Gastrocnemius medialis (tissue), 4 donors: Measurements from ENCODE around the gene NTSR2. TPM values are rescaled to one million over a fixed set of nuclear protein-coding genes. Genes with fewer than 3 reads are reported as not detected.

ENCODE experiments used
- ATAC-seq, 2 donors: fragments of 150-250 bp; one replicate each; pipeline ENCODE4 v1.9.1; 2016
- DNase-seq, 2 donors: peaks; one replicate each; pipeline ENCODE4 v3.0.0-alpha.2; 2019
- H3K27ac ChIP-seq, 4 donors: fragments of 200-600 bp; sonication (generic); 1 replicate in 1 of 4; 2 replicates in 3 of 4; pipeline ENCODE4 v1.5.1; 2016 to 2018; ENCODE audit warnings: mild to moderate bottlenecking in 2 of 4, moderate library complexity in 1 of 4
- H3K27me3 ChIP-seq, 3 donors: fragments of 200-600 bp; sonication (generic) in 2 of 3; 1 replicate in 1 of 3; 2 replicates in 2 of 3; pipeline versions ENCODE4 v1.5.1 to v1.6.0; 2016 to 2019; ENCODE audit warnings: mild to moderate bottlenecking in 1 of 3, moderate library complexity in 1 of 3
- H3K36me3 ChIP-seq, 2 donors: fragments of 200-600 bp; sonication (generic) in 1 of 2; one replicate each; pipeline ENCODE4 v1.5.1; 2017 to 2018
- H3K4me1 ChIP-seq, 2 donors: fragments of 200-600 bp; sonication (generic) in 1 of 2; one replicate each; pipeline ENCODE4 v1.5.1; 2016 to 2017; ENCODE audit warnings: mild to moderate bottlenecking in 2 of 2
- H3K4me3 ChIP-seq, 4 donors: fragments of 200-600 bp; sonication (generic) in 3 of 4; 1 replicate in 1 of 4; 2 replicates in 3 of 4; pipeline ENCODE4 v1.5.1; 2016 to 2019; ENCODE audit warnings: mild to moderate bottlenecking in 2 of 4
- H3K9me3 ChIP-seq, 3 donors: fragments of 200-600 bp; sonication (generic) in 2 of 3; 1 replicate in 1 of 3; 2 replicates in 2 of 3; pipeline ENCODE4 v1.5.1; 2016 to 2019
- CTCF ChIP-seq, 5 experiments: fragments of 450-650 bp in 3 of 5; fragments of 200-600 bp in 2 of 5; sonication (generic) in 2 of 5; IDR thresholded peaks in 4 of 5; conservative IDR thresholded peaks in 1 of 5; 1 replicate in 4 of 5; 2 replicates in 1 of 5; pipeline ENCODE4 v1.5.1; 2016 to 2019; ENCODE audit warnings: antibody characterized with exemption in 5 of 5, mild to moderate bottlenecking in 3 of 5, moderate library complexity in 3 of 5
- POLR2A ChIP-seq, 2 donors: fragments of 450-650 bp; IDR thresholded peaks; one replicate each; pipeline ENCODE4 v1.6.1; 2017; ENCODE audit warnings: antibody characterized with exemption in 2 of 2, mild to moderate bottlenecking in 2 of 2, moderate library complexity in 2 of 2
- in situ Hi-C, 4 donors: fragments of 200-750 bp; cut with MboI; loops; one replicate each; pipeline versions ENCODE4 v1.15.0 to v1.8.0; 2017; ENCODE audit warnings: low sequenced_read_pairs in 4 of 4
- intact Hi-C: fragments of 100-400 bp; cut with DNase I; formaldehyde crosslinking; loops from one replicate; pipeline ENCODE4 v1.15.1; 2023; ENCODE audit warnings: low total_unique reads
- total RNA-seq, 4 donors: library from RNA; depleted of rRNA; stranded (reverse); fragments of >200 nt; gene quantifications; one replicate each; pipeline versions ENCODE4 v1.1.0 to v1.2.3, GENCODE V29; 2016

NTSR2 gene
- total RNA-seq, 4 donors from 2014 or later, result 0.62 to 0.85 TPM; not detected in 2

GRCh38 chr2:11649093-11649492, 20.9 kb downstream of the NTSR2 start:
- Histone ChIP-seq H3K27ac (no peak overlapping the region), H3K4me1 (peaks cover 0 to 3% of the 10 kb centered on the region in 2 donors), H3K36me3 (no peaks in the 10 kb centered on the region), H3K27me3 (no peaks in the 10 kb centered on the region), H3K9me3 (no peaks in the 10 kb centered on the region), H3K4me3 (no peak overlapping the region)
- intact Hi-C loops, result no loop called here
- in situ Hi-C loops, result no loop called here
- no peak for ATAC-seq
- TF ChIP-seq POLR2A (IDR thresholded peaks at IDR 0.05) (no peak), CTCF (IDR thresholded peaks at IDR 0.05 in 4 of 5, conservative IDR thresholded peaks at IDR 0.05 in 1 of 5) (no peak)
- DNase-seq, result no peak

- Histone ChIP-seq H3K27me3 (no peaks in the 10 kb centered on the region), H3K9me3 (no peaks in the 10 kb centered on the region), H3K4me1 (peaks cover 0 to 3% of the 10 kb centered on the region in 2 donors), H3K36me3 (no peaks in the 10 kb centered on the region), H3K27ac (no peak overlapping the region), H3K4me3 (no peak overlapping the region)
- intact Hi-C loops, result no loop called here
- TF ChIP-seq CTCF (IDR thresholded peaks at IDR 0.05 in 4 of 5, conservative IDR thresholded peaks at IDR 0.05 in 1 of 5) (peak in 2 of 5 experiments; percentile 21 to 31), POLR2A (IDR thresholded peaks at IDR 0.05) (no peak)
- no peak for ATAC-seq
- DNase-seq, result no peak
- in situ Hi-C loops, result no loop called here
Measured at GRCh38 chr2:11647834-11648600, 22.0 kb downstream of the NTSR2 start.

GRCh38 chr2:11646530-11646929, 23.5 kb downstream of the NTSR2 start:
- Histone ChIP-seq H3K27me3 (no peaks in the 10 kb centered on the region), H3K4me1 (no peaks in the 10 kb centered on the region), H3K27ac (no peak overlapping the region), H3K9me3 (no peaks in the 10 kb centered on the region), H3K36me3 (no peaks in the 10 kb centered on the region), H3K4me3 (no peak overlapping the region)
- TF ChIP-seq CTCF (IDR thresholded peaks at IDR 0.05 in 4 of 5, conservative IDR thresholded peaks at IDR 0.05 in 1 of 5) (no peak), POLR2A (IDR thresholded peaks at IDR 0.05) (no peak)
- DNase-seq (no peak), ATAC-seq (no peak)
- intact Hi-C loops (no loop called here), in situ Hi-C loops (no loop called here)

- in situ Hi-C loops, result no loop called here
- H3K36me3 ChIP-seq, result no peaks in the 10 kb centered on the region
- intact Hi-C loops, result no loop called here
Measured at GRCh38 chr2:11644293-11644692, 25.7 kb downstream of the NTSR2 start.

More at GRCh38 chr2:11644293-11644692, 25.7 kb downstream of the NTSR2 start:
- Histone ChIP-seq H3K27me3 (no peaks in the 10 kb centered on the region), H3K4me3 (no peak overlapping the region), H3K9me3 (no peaks in the 10 kb centered on the region), H3K4me1 (no peaks in the 10 kb centered on the region), H3K27ac (no peak overlapping the region)
- no peak for DNase-seq
- TF ChIP-seq POLR2A (IDR thresholded peaks at IDR 0.05) (no peak), CTCF (IDR thresholded peaks at IDR 0.05 in 4 of 5, conservative IDR thresholded peaks at IDR 0.05 in 1 of 5) (no peak)
- ATAC-seq, result no peak
